Activated CD4-positive, alpha-beta T cell treated with anti-CD3 and anti-CD28 coated beads, Interleukin-2, amount 10 ng/mL, durations not matched to agents 7 days and 5 days (primary cell): Measurements from ENCODE around the gene ANKRD28. TPM values are rescaled to one million over a fixed set of nuclear protein-coding genes. Genes with fewer than 3 reads are reported as not detected.
"Not testable (repeated sequence)": the region's sequence is repeated elsewhere in the genome, so short reads cannot be mapped to it uniquely, and the experiment has no call there.

Source experiments
- CTCF ChIA-PET: fragments of 350-600 bp; sonication (Branson Sonifier 250); formaldehyde crosslinking; loops from one replicate; lab custom pipeline; 2021; ENCODE audit warnings: antibody characterized with exemption; lab: Charles Lee
- POLR2A ChIA-PET: fragments of 350-600 bp; sonication (Branson Sonifier 250); formaldehyde crosslinking; loops from one replicate; lab custom pipeline; 2021; ENCODE audit warnings: antibody characterized with exemption; lab: Charles Lee
- DNase-seq: peaks from one replicate; pipeline ENCODE4 v3.0.0-alpha.2; 2020
- H3K27ac Mint-ChIP-seq: one replicate; pipeline ENCODE4 v1.8.0; 2021; ENCODE audit warnings: mild to moderate bottlenecking, moderate library complexity, mixed read lengths
- H3K27me3 Mint-ChIP-seq: one replicate; pipeline ENCODE4 v1.8.0; 2021; ENCODE audit warnings: mixed read lengths
- H3K36me3 Mint-ChIP-seq: one replicate; pipeline ENCODE4 v1.8.0; 2021; ENCODE audit warnings: low read depth, mixed read lengths
- H3K4me1 Mint-ChIP-seq: one replicate; pipeline ENCODE4 v1.8.0; 2021; ENCODE audit warnings: mixed read lengths
- H3K4me3 Mint-ChIP-seq: one replicate; pipeline ENCODE4 v1.8.0; 2021; ENCODE audit warnings: mild to moderate bottlenecking, moderate library complexity, mixed read lengths
- H3K9me3 Mint-ChIP-seq: one replicate; pipeline ENCODE4 v1.8.0; 2021; ENCODE audit warnings: mixed read lengths
- total RNA-seq, 2 experiments: library from RNA; stranded (reverse); gene quantifications; one replicate each; pipeline ENCODE4 v1.2.3, GENCODE V29; 2021

ANKRD28 gene
- total RNA-seq, 2 experiments from 2014 or later, result 33.9 to 39.0 TPM

- Mint-ChIP-seq H3K27ac (no peak overlapping the region), H3K4me1 (no peaks in the 10 kb centered on the region), H3K27me3 (no peaks in the 10 kb centered on the region), H3K9me3 (peaks cover 2% of the 10 kb centered on the region), H3K36me3 (peaks cover 26% of the 10 kb centered on the region), H3K4me3 (no peak overlapping the region)
- ChIA-PET POLR2A (no interaction called here), CTCF (no interaction called here)
- no peak for DNase-seq
Measured at GRCh38 chr3:15782429-15782828, 15.3 kb downstream of the ANKRD28 start.

- Mint-ChIP-seq H3K9me3 (peaks cover 2% of the 10 kb centered on the region), H3K27me3 (no peaks in the 10 kb centered on the region), H3K27ac (no peak overlapping the region), H3K4me3 (no peak overlapping the region), H3K36me3 (peaks cover 26% of the 10 kb centered on the region), H3K4me1 (no peaks in the 10 kb centered on the region)
- no peak for DNase-seq
- ChIA-PET CTCF (interaction anchor here (1.2 to 1.3 kb wide), 2 partner anchors 13 to 41 kb away, joined by 3 to 4 read pairs; no protein-coding TSS in a partner anchor), POLR2A (no interaction called here)
Measured at GRCh38 chr3:15781637-15782402, 16.0 kb downstream of the ANKRD28 start.

- no peak for DNase-seq
- peaks cover 2% of the 10 kb centered on the region for H3K9me3 Mint-ChIP-seq
- H3K27me3 Mint-ChIP-seq, result no peaks in the 10 kb centered on the region
- no peak overlapping the region for H3K27ac Mint-ChIP-seq
- ChIA-PET POLR2A (no interaction called here), CTCF (interaction anchor here (1.2 to 1.6 kb wide), 3 partner anchors 8 to 41 kb away, joined by 3 to 5 read pairs (median 4); no protein-coding TSS in a partner anchor)
- H3K4me3 Mint-ChIP-seq, result no peak overlapping the region
- peaks cover 26% of the 10 kb centered on the region for H3K36me3 Mint-ChIP-seq
- H3K4me1 Mint-ChIP-seq, result no peaks in the 10 kb centered on the region
Measured at GRCh38 chr3:15781131-15781530, 16.6 kb downstream of the ANKRD28 start.

- H3K27me3 Mint-ChIP-seq, result no peaks in the 10 kb centered on the region
- no peak overlapping the region for H3K4me3 Mint-ChIP-seq
- DNase-seq, result no peak
- peaks cover 4% of the 10 kb centered on the region for H3K4me1 Mint-ChIP-seq
- peaks cover 18% of the 10 kb centered on the region for H3K36me3 Mint-ChIP-seq
- ChIA-PET POLR2A (no interaction called here), CTCF (interaction anchor here (0.6 to 1.6 kb wide), 2 partner anchors 10 to 27 kb away, joined by 4 to 5 read pairs; no protein-coding TSS in a partner anchor)
- H3K27ac Mint-ChIP-seq, result no peak overlapping the region
- peaks cover 2% of the 10 kb centered on the region for H3K9me3 Mint-ChIP-seq
Measured at GRCh38 chr3:15779111-15779510, 18.7 kb downstream of the ANKRD28 start.

- no peak for DNase-seq
- POLR2A ChIA-PET, result interaction anchor here (0.6 kb wide), 1 partner anchor 66 kb away, joined by 3 read pairs; no protein-coding TSS in a partner anchor
- peaks cover 2% of the 10 kb centered on the region for H3K9me3 Mint-ChIP-seq
- no peak overlapping the region for H3K27ac Mint-ChIP-seq
- CTCF ChIA-PET, result interaction anchor here (1.3 kb wide), 1 partner anchor 19 kb away, joined by 4 read pairs; the partner anchor contains the start of gene ANKRD28
- H3K36me3 Mint-ChIP-seq, result peaks cover 18% of the 10 kb centered on the region
- H3K27me3 Mint-ChIP-seq, result no peaks in the 10 kb centered on the region
- peaks cover 4% of the 10 kb centered on the region for H3K4me1 Mint-ChIP-seq
- H3K4me3 Mint-ChIP-seq, result no peak overlapping the region
Measured at GRCh38 chr3:15778332-15778858, 19.4 kb downstream of the ANKRD28 start.

- H3K4me3 Mint-ChIP-seq, H3K27ac Mint-ChIP-seq, POLR2A ChIA-PET, DNase-seq, H3K9me3 Mint-ChIP-seq, H3K27me3 Mint-ChIP-seq, H3K4me1 Mint-ChIP-seq: not testable (repeated sequence)
- H3K36me3 Mint-ChIP-seq, result peaks cover 40% of the 10 kb centered on the region
- CTCF ChIA-PET, result interaction anchor here (0.8 to 1.2 kb wide), 3 partner anchors 11 to 61 kb away, joined by 3 to 9 read pairs (median 5); no protein-coding TSS in a partner anchor
Measured at GRCh38 chr3:15774931-15775560, 22.7 kb downstream of the ANKRD28 start.

GRCh38 chr3:15771444-15771843, 26.3 kb downstream of the ANKRD28 start:
- Mint-ChIP-seq H3K27ac (no peak overlapping the region), H3K9me3 (peaks cover 7% of the 10 kb centered on the region), H3K27me3 (no peaks in the 10 kb centered on the region), H3K4me1 (peaks cover 32% of the 10 kb centered on the region), H3K36me3 (peaks cover 24% of the 10 kb centered on the region), H3K4me3 (no peak overlapping the region)
- no peak for DNase-seq
- POLR2A ChIA-PET, result no interaction called here
- CTCF ChIA-PET, result no interaction called here

GRCh38 chr3:15769256-15769915, 28.4 kb downstream of the ANKRD28 start:
- POLR2A ChIA-PET, result interaction anchor here (0.6 kb wide), 1 partner anchor 24 kb away, joined by 5 read pairs; no protein-coding TSS in a partner anchor
- H3K9me3 Mint-ChIP-seq, result peaks cover 7% of the 10 kb centered on the region
- H3K36me3 Mint-ChIP-seq, result peaks cover 34% of the 10 kb centered on the region
- H3K27ac Mint-ChIP-seq, result no peak overlapping the region
- no peak for DNase-seq
- H3K4me3 Mint-ChIP-seq, result no peak overlapping the region
- CTCF ChIA-PET, result interaction anchor here (1.0 to 1.3 kb wide), 2 partner anchors 12 to 32 kb away, joined by 3 read pairs; no protein-coding TSS in a partner anchor
- H3K4me1 Mint-ChIP-seq, result peaks cover 27% of the 10 kb centered on the region
- H3K27me3 Mint-ChIP-seq, result no peaks in the 10 kb centered on the region

- Mint-ChIP-seq H3K36me3 (peaks cover 34% of the 10 kb centered on the region), H3K27ac (peak overlapping the region; percentile 5), H3K9me3 (peaks cover 7% of the 10 kb centered on the region), H3K4me3 (no peak overlapping the region), H3K27me3 (no peaks in the 10 kb centered on the region), H3K4me1 (peaks cover 27% of the 10 kb centered on the region)
- POLR2A ChIA-PET, result interaction anchor here (0.6 kb wide), 1 partner anchor 24 kb away, joined by 5 read pairs; no protein-coding TSS in a partner anchor
- DNase-seq, result no peak
- CTCF ChIA-PET, result interaction anchor here (1.0 to 1.3 kb wide), 2 partner anchors 12 to 32 kb away, joined by 3 read pairs; no protein-coding TSS in a partner anchor
Measured at GRCh38 chr3:15768421-15769255, 29.1 kb downstream of the ANKRD28 start.

- no peak for DNase-seq
- H3K9me3 Mint-ChIP-seq, result peaks cover 7% of the 10 kb centered on the region
- H3K4me1 Mint-ChIP-seq, result peaks cover 27% of the 10 kb centered on the region
- POLR2A ChIA-PET, result no interaction called here
- no peak overlapping the region for H3K4me3 Mint-ChIP-seq
- H3K27ac Mint-ChIP-seq, result no peak overlapping the region
- CTCF ChIA-PET, result no interaction called here
- H3K27me3 Mint-ChIP-seq, result no peaks in the 10 kb centered on the region
- peaks cover 26% of the 10 kb centered on the region for H3K36me3 Mint-ChIP-seq
Measured at GRCh38 chr3:15766406-15766805, 31.4 kb downstream of the ANKRD28 start.

GRCh38 chr3:15758295-15758694, 39.5 kb downstream of the ANKRD28 start:
- ChIA-PET CTCF (no interaction called here), POLR2A (no interaction called here)
- no peaks in the 10 kb centered on the region for H3K27me3 Mint-ChIP-seq
- peaks cover 24% of the 10 kb centered on the region for H3K36me3 Mint-ChIP-seq
- no peaks in the 10 kb centered on the region for H3K9me3 Mint-ChIP-seq
- peaks cover 7% of the 10 kb centered on the region for H3K4me1 Mint-ChIP-seq
- peak overlapping the region; percentile 14 for H3K27ac Mint-ChIP-seq
- DNase-seq, result no peak
- no peak overlapping the region for H3K4me3 Mint-ChIP-seq

GRCh38 chr3:15757824-15758223, 40.0 kb downstream of the ANKRD28 start:
- Mint-ChIP-seq H3K4me3 (no peak overlapping the region), H3K27me3 (no peaks in the 10 kb centered on the region), H3K9me3 (no peaks in the 10 kb centered on the region), H3K4me1 (peaks cover 7% of the 10 kb centered on the region), H3K27ac (no peak overlapping the region), H3K36me3 (peaks cover 23% of the 10 kb centered on the region)
- POLR2A ChIA-PET, result no interaction called here
- no peak for DNase-seq
- CTCF ChIA-PET, result no interaction called here
